Thoracic aorta (tissue), 2 donors: ENCODE data around the gene PITRM1. TPM values are rescaled to one million over a fixed set of nuclear protein-coding genes. Genes with fewer than 3 reads are reported as not detected.

Experiments
- ATAC-seq: fragments of 150-250 bp; one replicate; pipeline ENCODE4 v1.8.0; 2017; ENCODE audit warnings: low read depth; ENCODE audit not compliant: insufficient number of reproducible peaks, low FRiP score
- DNase-seq: peaks from one replicate; pipeline ENCODE4 v3.0.0-alpha.2; 2020; ENCODE audit warnings: low spot score
- H3K27ac ChIP-seq, 2 donors: fragments of 200-600 bp; sonication (generic); 1 replicate in 1 of 2; 2 replicates in 1 of 2; pipeline ENCODE4 v1.5.1; 2016; ENCODE audit warnings: mild to moderate bottlenecking in 2 of 2, moderate library complexity in 2 of 2
- H3K27me3 ChIP-seq: fragments of 200-600 bp; sonication (generic); replicated peaks from 2 replicates; pipeline ENCODE4 v1.6.0; 2016; ENCODE audit warnings: mild to moderate bottlenecking; ENCODE audit not compliant: insufficient read depth
- H3K36me3 ChIP-seq: fragments of 200-600 bp; sonication (generic); one replicate; pipeline ENCODE4 v1.5.1; 2016
- H3K4me1 ChIP-seq, 2 donors: fragments of 200-600 bp; sonication (generic); 1 replicate in 1 of 2; 2 replicates in 1 of 2; pipeline versions ENCODE4 v1.5.1 to v1.6.0; 2016; ENCODE audit warnings: low read depth in 2 of 2, mild to moderate bottlenecking in 1 of 2; ENCODE audit not compliant: control insufficient read depth in 1 of 2
- H3K4me3 ChIP-seq: fragments of 200-600 bp; sonication (generic); 2 replicates; pipeline ENCODE4 v1.5.1; 2016; ENCODE audit warnings: mild to moderate bottlenecking
- H3K9me3 ChIP-seq: fragments of 200-600 bp; sonication (generic); 2 replicates; pipeline ENCODE4 v1.5.1; 2016
- total RNA-seq, 2 donors: library from RNA; depleted of rRNA; stranded (reverse); fragments of >200 nt; gene quantifications; one replicate each; pipeline versions ENCODE4 v1.1.0 to v1.2.3, GENCODE V29; 2016
- TF ChIP-seq, protein P1 (sequence below): fragments of 200-600 bp; sonication (generic); IDR thresholded peaks from one replicate; pipeline ENCODE4 v1.5.1; 2019; ENCODE audit warnings: antibody characterized with exemption

The PITRM1 gene
- total RNA-seq, 2 donors from 2014 or later: 104 to 125 TPM

DNA sequence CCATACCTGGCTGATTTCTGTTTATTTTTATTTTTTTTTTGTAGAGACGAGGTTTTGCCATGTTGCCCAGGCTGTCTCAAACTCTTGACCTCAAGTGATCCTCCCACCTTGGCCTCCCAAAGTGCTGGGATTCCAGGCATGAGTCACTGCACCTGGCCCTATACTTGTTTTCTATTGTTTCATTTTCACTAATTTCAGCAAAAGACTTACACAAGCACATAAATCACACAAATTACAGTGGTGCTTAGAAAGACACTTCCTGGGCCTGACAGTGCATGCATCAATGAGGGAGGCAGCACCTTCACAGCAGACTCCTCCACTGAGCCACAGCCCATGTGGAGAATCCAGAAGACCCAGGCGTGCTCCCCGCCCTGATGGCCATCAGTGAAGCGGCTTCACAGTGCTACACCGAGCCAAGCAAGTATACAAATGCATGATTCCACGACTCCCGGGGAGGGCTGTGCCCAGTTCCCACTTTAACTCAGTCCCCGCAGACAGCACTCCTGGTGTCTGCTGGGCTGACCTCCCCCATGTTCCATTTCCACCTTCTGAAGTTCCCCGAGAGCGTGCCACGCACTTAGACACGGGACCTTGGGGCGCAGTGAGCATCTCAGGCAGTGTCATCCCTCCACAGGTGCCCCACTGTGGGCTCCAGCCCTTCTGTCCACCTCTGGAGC lies 20.6 kb downstream of the PITRM1 start:
- H3K9me3 ChIP-seq: no peaks in the 10 kb centered on the region
- TF ChIP-seq, protein P1, sequence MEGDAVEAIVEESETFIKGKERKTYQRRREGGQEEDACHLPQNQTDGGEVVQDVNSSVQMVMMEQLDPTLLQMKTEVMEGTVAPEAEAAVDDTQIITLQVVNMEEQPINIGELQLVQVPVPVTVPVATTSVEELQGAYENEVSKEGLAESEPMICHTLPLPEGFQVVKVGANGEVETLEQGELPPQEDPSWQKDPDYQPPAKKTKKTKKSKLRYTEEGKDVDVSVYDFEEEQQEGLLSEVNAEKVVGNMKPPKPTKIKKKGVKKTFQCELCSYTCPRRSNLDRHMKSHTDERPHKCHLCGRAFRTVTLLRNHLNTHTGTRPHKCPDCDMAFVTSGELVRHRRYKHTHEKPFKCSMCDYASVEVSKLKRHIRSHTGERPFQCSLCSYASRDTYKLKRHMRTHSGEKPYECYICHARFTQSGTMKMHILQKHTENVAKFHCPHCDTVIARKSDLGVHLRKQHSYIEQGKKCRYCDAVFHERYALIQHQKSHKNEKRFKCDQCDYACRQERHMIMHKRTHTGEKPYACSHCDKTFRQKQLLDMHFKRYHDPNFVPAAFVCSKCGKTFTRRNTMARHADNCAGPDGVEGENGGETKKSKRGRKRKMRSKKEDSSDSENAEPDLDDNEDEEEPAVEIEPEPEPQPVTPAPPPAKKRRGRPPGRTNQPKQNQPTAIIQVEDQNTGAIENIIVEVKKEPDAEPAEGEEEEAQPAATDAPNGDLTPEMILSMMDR: no peak
- H3K27me3 ChIP-seq: no peaks in the 10 kb centered on the region
- H3K4me3 ChIP-seq: no peak overlapping the region
- peaks cover 58% of the 10 kb centered on the region for H3K36me3 ChIP-seq
- ATAC-seq (no peak), DNase-seq (no peak)
- no peaks in the 10 kb centered on the region for H3K4me1 ChIP-seq
- H3K27ac ChIP-seq: no peak overlapping the region

DNA sequence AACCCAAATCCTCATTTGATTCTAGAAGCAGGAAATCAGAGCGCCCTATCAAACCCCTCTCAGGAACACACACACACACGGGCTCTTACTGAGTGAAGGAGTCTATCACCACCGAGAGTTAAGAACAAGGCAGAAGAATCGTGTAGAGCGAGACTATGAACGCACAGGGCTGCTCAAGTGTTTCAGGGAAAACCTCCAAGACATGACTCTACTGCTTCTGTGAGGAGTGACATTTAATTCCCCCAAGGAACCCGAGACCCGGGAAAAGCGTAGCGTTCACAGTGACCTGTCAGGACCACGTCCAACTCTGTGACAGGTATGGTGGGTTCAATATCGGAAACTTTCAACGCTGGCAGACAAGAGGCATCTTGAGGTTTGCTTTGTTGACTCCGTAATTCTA lies 21.6 kb downstream of the PITRM1 start:
- H3K4me1 ChIP-seq: no peaks in the 10 kb centered on the region
- peaks cover 66% of the 10 kb centered on the region for H3K36me3 ChIP-seq
- TF ChIP-seq, protein P1: no peak
- H3K9me3 ChIP-seq: no peaks in the 10 kb centered on the region
- no peak overlapping the region for H3K27ac ChIP-seq
- ATAC-seq: no peak
- DNase-seq: no peak
- no peak overlapping the region for H3K4me3 ChIP-seq
- no peaks in the 10 kb centered on the region for H3K27me3 ChIP-seq

DNA sequence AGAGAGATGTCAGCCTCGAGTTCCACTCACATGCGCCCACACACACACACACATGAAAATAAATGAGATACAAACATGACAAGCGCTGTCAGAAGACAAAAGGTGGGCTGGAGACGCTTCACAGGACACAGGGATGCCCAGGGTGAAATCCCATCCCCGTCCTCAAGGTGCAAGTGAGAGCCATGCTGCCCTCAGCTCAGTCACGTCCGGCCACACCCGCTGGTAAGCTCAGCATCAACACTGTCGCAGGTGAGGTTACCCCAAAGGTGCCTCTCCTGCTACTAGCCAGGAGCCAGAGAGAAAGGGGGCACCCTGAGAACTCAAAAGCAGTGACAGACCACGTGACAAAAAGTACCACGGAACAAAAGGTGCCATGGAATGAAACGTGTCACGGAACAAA lies 22.2 kb downstream of the PITRM1 start:
- H3K27me3 ChIP-seq: no peaks in the 10 kb centered on the region
- H3K4me3 ChIP-seq: no peak overlapping the region
- TF ChIP-seq, protein P1: no peak
- DNase-seq (no peak), ATAC-seq (no peak)
- H3K27ac ChIP-seq: no peak overlapping the region
- H3K36me3 ChIP-seq: peaks cover 68% of the 10 kb centered on the region
- no peaks in the 10 kb centered on the region for H3K4me1 ChIP-seq
- no peaks in the 10 kb centered on the region for H3K9me3 ChIP-seq

DNA sequence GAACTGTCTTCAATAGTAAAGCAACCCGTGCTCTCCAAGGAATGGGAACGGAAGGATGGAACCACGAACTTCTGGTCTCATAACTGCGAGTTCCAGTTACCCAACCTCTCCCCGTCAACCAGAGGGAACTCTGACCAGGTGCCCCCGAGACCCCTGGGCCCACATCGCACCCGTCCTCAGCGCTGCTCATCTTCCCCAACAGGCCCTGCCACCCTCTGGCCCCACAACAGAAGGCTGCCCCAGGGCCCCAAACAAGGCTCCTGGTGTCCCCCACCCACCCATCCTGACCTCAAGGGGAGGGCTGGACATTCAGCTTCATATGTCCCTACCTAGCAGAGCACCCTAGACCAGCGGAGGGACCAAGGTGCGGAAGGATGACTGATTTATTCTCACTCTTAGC lies 22.7 kb downstream of the PITRM1 start:
- no peak for ATAC-seq
- peaks cover 68% of the 10 kb centered on the region for H3K36me3 ChIP-seq
- TF ChIP-seq, protein P1: no peak
- no peak overlapping the region for H3K4me3 ChIP-seq
- H3K9me3 ChIP-seq: no peaks in the 10 kb centered on the region
- DNase-seq: no peak
- no peak overlapping the region for H3K27ac ChIP-seq
- no peaks in the 10 kb centered on the region for H3K27me3 ChIP-seq
- H3K4me1 ChIP-seq: no peaks in the 10 kb centered on the region

DNA sequence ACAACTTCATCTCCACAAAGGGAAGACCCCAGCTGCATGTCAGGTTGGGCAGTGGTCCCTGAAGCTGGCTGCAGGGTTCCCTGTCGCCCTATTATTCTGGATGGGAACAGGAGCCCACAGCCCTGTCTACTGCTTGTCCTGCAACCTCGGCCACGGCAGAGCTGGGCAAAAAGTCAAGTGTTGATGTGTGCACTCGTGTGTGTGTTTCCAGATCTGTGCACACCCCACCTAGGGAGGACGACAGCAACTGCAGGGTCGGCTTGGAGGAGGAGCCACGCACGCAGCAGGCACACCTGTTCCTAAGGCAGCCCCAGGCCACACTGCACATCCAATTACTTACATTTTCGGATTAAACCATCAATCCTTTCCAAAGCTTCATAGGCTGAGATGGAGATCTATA lies 23.6 kb downstream of the PITRM1 start:
- Histone ChIP-seq H3K27me3 (no peaks in the 10 kb centered on the region), H3K9me3 (no peaks in the 10 kb centered on the region), H3K36me3 (peaks cover 72% of the 10 kb centered on the region), H3K4me3 (no peak overlapping the region), H3K4me1 (no peaks in the 10 kb centered on the region), H3K27ac (no peak overlapping the region)
- TF ChIP-seq, protein P1: no peak
- DNase-seq: no peak
- ATAC-seq: no peak
